SK-N-SH (cell line): ENCODE results near the gene AWAT1. TPM values are rescaled to one million over a fixed set of nuclear protein-coding genes. Genes with fewer than 3 reads are reported as not detected.

Experiments used
- CTCF ChIA-PET: fragments of 300-600, 350-600 bp; formaldehyde crosslinking; extraction: SDS; loops from one replicate; lab custom pipeline; 2021; lab: Yijun Ruan, JAX
- POLR2A ChIA-PET: fragments of 350-600 bp; sonication (Branson Sonifier 250); formaldehyde crosslinking; extraction: SDS; loops from one replicate; lab custom pipeline; 2020; ENCODE audit warnings: antibody characterized with exemption, inconsistent platforms; lab: Yijun Ruan, JAX
- DNase-seq: peaks from one replicate; pipeline ENCODE4 v3.0.0; 2012
- H2AFZ ChIP-seq: fragments of 200-600 bp; sonication (generic); 2 replicates; pipeline ENCODE4 v1.8.1; 2016; ENCODE audit warnings: antibody characterized with exemption, mild to moderate bottlenecking, low read depth
- H3F3A ChIP-seq: fragments of 200-600 bp; sonication (generic); replicated peaks from 2 replicates; pipeline ENCODE3; 2016; ENCODE audit warnings: antibody characterized with exemption, mild to moderate bottlenecking; ENCODE audit not compliant: insufficient read depth
- H3K27ac ChIP-seq, 2 experiments: fragments of 200-500 bp in 1 of 2; fragments of 200-600 bp in 1 of 2; sonication (Bioruptor generic) in 1 of 2; sonication (generic), shearing (Covaris generic) in 1 of 2; 2 replicates each; pipeline versions ENCODE4 v1.5.1 to v1.6.1; 2014 to 2016; ENCODE audit warnings: low read depth in 2 of 2, inconsistent platforms in 1 of 2, low read length in 1 of 2, mild to moderate bottlenecking in 1 of 2, mixed read lengths in 1 of 2
- H3K27me3 ChIP-seq: fragments of 200-600 bp; sonication (generic), shearing (Covaris generic); 2 replicates; pipeline ENCODE4 v1.6.1; 2016; ENCODE audit warnings: mixed run types; ENCODE audit not compliant: insufficient read depth
- H3K36me3 ChIP-seq, 2 experiments: fragments of 200-500 bp in 1 of 2; fragments of 200-600 bp in 1 of 2; sonication (Bioruptor generic) in 1 of 2; sonication (generic) in 1 of 2; replicated peaks in 1 of 2; 2 replicates each; pipeline versions ENCODE3 to v1.5.1; 2014 to 2016; ENCODE audit warnings: low read length in 1 of 2, mild to moderate bottlenecking in 1 of 2; ENCODE audit not compliant: insufficient read depth in 2 of 2, control insufficient read depth in 1 of 2
- H3K4me1 ChIP-seq, 2 experiments: fragments of 200-500 bp in 1 of 2; fragments of 200-600 bp in 1 of 2; sonication (Bioruptor generic) in 1 of 2; sonication (generic), shearing (Covaris generic) in 1 of 2; 2 replicates each; pipeline versions ENCODE4 v1.5.1 to v1.6.1; 2014 to 2016; ENCODE audit warnings: low read depth in 1 of 2, low read length in 1 of 2, mixed run types in 1 of 2; ENCODE audit not compliant: insufficient read depth in 2 of 2, control insufficient read depth in 1 of 2
- H3K4me2 ChIP-seq: fragments of 200-600 bp; sonication (generic), shearing (Covaris generic); 2 replicates; pipeline ENCODE4 v1.6.1; 2017; ENCODE audit warnings: mixed run types
- H3K4me3 ChIP-seq, 2 experiments: fragments of 200-500 bp in 1 of 2; fragments of 200-600 bp in 1 of 2; sonication (Bioruptor generic) in 1 of 2; sonication (generic), shearing (Covaris generic) in 1 of 2; 2 replicates each; pipeline versions ENCODE4 v1.5.1 to v1.8.1; 2014 to 2016; ENCODE audit warnings: low read depth in 2 of 2, inconsistent platforms in 1 of 2, low read length in 1 of 2, mild to moderate bottlenecking in 1 of 2, mixed read lengths in 1 of 2, moderate library complexity in 1 of 2
- H3K79me2 ChIP-seq: fragments of 200-600 bp; sonication (generic); 2 replicates; pipeline ENCODE4 v1.8.1; 2017; ENCODE audit warnings: mild to moderate bottlenecking; ENCODE audit not compliant: insufficient read depth
- H3K9ac ChIP-seq: fragments of 200-600 bp; sonication (generic); 2 replicates; pipeline ENCODE4 v1.6.1; 2017; ENCODE audit warnings: mixed run types
- H3K9me2 ChIP-seq: fragments of 200-600 bp; sonication (generic); 2 replicates; pipeline ENCODE4 v1.6.1; 2017; ENCODE audit warnings: mixed run types
- H3K9me3 ChIP-seq: fragments of 200-600 bp; sonication (generic); 2 replicates; pipeline ENCODE4 v1.6.1; 2017; ENCODE audit warnings: mixed run types, mild to moderate bottlenecking, moderate library complexity
- H4K20me1 ChIP-seq: fragments of 200-600 bp; sonication (generic); 2 replicates; pipeline ENCODE4 v1.6.1; 2017; ENCODE audit warnings: mild to moderate bottlenecking, mixed run types; ENCODE audit not compliant: insufficient read depth
- ELF1 ChIP-seq: IDR thresholded peaks from 2 replicates; pipeline ENCODE4 v1.4.0; 2012
- EP300 ChIP-seq, 2 experiments: IDR thresholded peaks; 2 replicates each; pipeline versions ENCODE4 v1.4.0 to v1.6.1; 2012; ENCODE audit warnings: borderline replicate concordance in 1 of 2, low read depth in 1 of 2, low read length in 1 of 2
- EZH2phosphoT487 ChIP-seq: fragments of 200-600 bp; sonication (generic); IDR thresholded peaks from 2 replicates; pipeline ENCODE4 v1.6.1; 2017; ENCODE audit warnings: low read depth, mixed run types, mild to moderate bottlenecking, antibody characterized with exemption, moderate library complexity, borderline replicate concordance
- FOSL2 ChIP-seq: IDR thresholded peaks from 2 replicates; pipeline ENCODE4 v1.4.0; 2012; ENCODE audit warnings: low read depth, mild to moderate bottlenecking, moderate library complexity, borderline replicate concordance
- FOXJ3 ChIP-seq: sonication (generic); formaldehyde crosslinking; IDR thresholded peaks from 2 replicates; pipeline ENCODE4 v1.5.1; 2020; ENCODE audit warnings: mild to moderate bottlenecking, missing genetic modification reagents
- JUND ChIP-seq: IDR thresholded peaks from 2 replicates; pipeline ENCODE4 v1.4.0; 2012
- MXI1 ChIP-seq: IDR thresholded peaks from 2 replicates; pipeline ENCODE4 v1.6.1; 2012; ENCODE audit warnings: mild to moderate bottlenecking, low read depth, low read length, improper control_type of control experiment
- NFIC ChIP-seq: IDR thresholded peaks from 2 replicates; pipeline ENCODE4 v1.4.0; 2012; ENCODE audit warnings: borderline replicate concordance
- RAD21 ChIP-seq: IDR thresholded peaks from 2 replicates; pipeline ENCODE4 v1.6.1; 2012; ENCODE audit warnings: mild to moderate bottlenecking, low read length
- RFX5 ChIP-seq: IDR thresholded peaks from 2 replicates; pipeline ENCODE4 v1.6.1; 2012; ENCODE audit warnings: mild to moderate bottlenecking, improper control_type of control experiment, low read length
- RXRA ChIP-seq: IDR thresholded peaks from 2 replicates; pipeline ENCODE4 v1.4.0; 2012; ENCODE audit warnings: low read depth, mild to moderate bottlenecking, borderline replicate concordance
- SMC3 ChIP-seq: IDR thresholded peaks from 2 replicates; pipeline ENCODE4 v1.6.1; 2012; ENCODE audit warnings: low read depth, low read length, improper control_type of control experiment
- TAF1 ChIP-seq: IDR thresholded peaks from 2 replicates; pipeline ENCODE4 v1.6.1; 2012; ENCODE audit warnings: low read depth, mild to moderate bottlenecking, low read length, moderate library complexity, borderline replicate concordance
- WGBS: methylation state at CpG from one replicate; pipeline ENCODE4 v1.1.6; 2017; ENCODE audit warnings: low lambda C conversion rate; 5-methylcytosine and 5-hydroxymethylcytosine counted together
- polyA plus RNA-seq, 3 experiments: library from polyadenylated mRNA; depleted of rRNA; stranded (reverse); fragments of >200 nt; gene quantifications; 2 replicates each; pipeline ENCODE4 v1.2.3, GENCODE V29; 2012
- TF ChIP-seq, protein P1 (sequence below): fragments of 200-600 bp; sonication (generic); IDR thresholded peaks from 2 replicates; pipeline ENCODE4 v1.6.1; 2017; ENCODE audit warnings: antibody characterized with exemption, mild to moderate bottlenecking, moderate library complexity
- TF ChIP-seq, protein P2 (sequence below): IDR thresholded peaks from 2 replicates; pipeline ENCODE4 v1.4.0; 2012; ENCODE audit warnings: low read depth, borderline replicate concordance

The AWAT1 gene
- polyA plus RNA-seq, 1 of the 3 experiments (the other 2 are of a cell fraction) = not detected

DNA sequence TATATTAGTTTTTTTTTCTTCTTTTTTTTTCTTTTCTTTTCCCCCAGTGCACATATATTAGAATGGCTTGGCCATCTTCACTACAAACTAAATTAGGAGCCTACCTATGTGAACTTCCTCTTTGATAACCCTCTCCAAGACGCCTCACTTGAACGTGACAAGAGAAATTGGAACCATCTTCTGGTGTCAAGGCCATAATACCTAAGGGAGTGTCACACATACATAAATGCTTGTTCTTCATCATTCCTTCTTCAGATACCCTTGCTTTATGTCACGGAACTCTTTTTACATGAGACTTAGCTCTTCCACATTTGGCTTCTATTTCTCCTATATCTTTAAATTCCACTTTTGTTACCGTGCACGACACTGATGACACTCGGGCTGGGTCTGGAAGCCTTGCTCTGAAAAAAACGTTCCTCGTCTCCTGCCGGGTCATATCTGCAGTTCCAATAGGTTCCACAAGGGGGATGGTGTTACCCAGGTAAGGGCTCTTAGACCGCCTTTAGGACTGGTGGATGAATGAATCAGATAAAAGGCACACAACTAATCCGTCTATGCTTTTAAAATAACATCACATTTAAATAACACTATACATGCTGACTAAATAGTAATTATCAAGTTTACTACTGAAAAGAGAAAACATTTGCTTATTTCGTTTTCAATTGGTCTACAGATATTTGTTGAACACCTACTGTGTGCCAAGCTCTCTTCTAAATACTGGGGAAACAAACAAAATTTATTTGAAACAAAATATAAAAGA, 37.3 kb upstream of the AWAT1 start:
- H4K20me1 ChIP-seq = no peaks in the 10 kb centered on the region
- no peak overlapping the region for H3K4me2 ChIP-seq
- H3K27ac ChIP-seq = no peak overlapping the region
- 3% methylated on average over 12 of the region's 12 CpGs for WGBS
- no peaks in the 10 kb centered on the region for H3K9me2 ChIP-seq
- peak overlapping the region; percentile 36; the same call in 1 of the 2 replicates for H2AFZ ChIP-seq
- POLR2A ChIA-PET = interaction anchor here (0.5 kb wide), 1 partner anchor 9 kb away, joined by 3 read pairs; no protein-coding TSS in a partner anchor
- no peak overlapping the region for H3K9ac ChIP-seq
- TF ChIP-seq RXRA (no peak), ELF1 (no peak), SMC3 (peak; percentile 46), MXI1 (no peak), RAD21 (peak; percentile 63), EZH2phosphoT487 (no peak), EP300 (IDR thresholded peaks at IDR 0.05; ENCODE audit: borderline replicate concordance in 1 of 2, low read depth in 1 of 2, low read length in 1 of 2) (no peak), RFX5 (no peak), FOSL2 (no peak; the same call in 1 of the 2 replicates), NFIC (no peak), FOXJ3 (CRISPR knock-in tag) (no peak), JUND (no peak)
- TF ChIP-seq, protein P1, sequence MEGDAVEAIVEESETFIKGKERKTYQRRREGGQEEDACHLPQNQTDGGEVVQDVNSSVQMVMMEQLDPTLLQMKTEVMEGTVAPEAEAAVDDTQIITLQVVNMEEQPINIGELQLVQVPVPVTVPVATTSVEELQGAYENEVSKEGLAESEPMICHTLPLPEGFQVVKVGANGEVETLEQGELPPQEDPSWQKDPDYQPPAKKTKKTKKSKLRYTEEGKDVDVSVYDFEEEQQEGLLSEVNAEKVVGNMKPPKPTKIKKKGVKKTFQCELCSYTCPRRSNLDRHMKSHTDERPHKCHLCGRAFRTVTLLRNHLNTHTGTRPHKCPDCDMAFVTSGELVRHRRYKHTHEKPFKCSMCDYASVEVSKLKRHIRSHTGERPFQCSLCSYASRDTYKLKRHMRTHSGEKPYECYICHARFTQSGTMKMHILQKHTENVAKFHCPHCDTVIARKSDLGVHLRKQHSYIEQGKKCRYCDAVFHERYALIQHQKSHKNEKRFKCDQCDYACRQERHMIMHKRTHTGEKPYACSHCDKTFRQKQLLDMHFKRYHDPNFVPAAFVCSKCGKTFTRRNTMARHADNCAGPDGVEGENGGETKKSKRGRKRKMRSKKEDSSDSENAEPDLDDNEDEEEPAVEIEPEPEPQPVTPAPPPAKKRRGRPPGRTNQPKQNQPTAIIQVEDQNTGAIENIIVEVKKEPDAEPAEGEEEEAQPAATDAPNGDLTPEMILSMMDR = peak; percentile 70
- TF ChIP-seq, protein P2, sequence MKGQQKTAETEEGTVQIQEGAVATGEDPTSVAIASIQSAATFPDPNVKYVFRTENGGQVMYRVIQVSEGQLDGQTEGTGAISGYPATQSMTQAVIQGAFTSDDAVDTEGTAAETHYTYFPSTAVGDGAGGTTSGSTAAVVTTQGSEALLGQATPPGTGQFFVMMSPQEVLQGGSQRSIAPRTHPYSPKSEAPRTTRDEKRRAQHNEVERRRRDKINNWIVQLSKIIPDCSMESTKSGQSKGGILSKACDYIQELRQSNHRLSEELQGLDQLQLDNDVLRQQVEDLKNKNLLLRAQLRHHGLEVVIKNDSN = no peak
- no peaks in the 10 kb centered on the region for H3K9me3 ChIP-seq
- no peak overlapping the region for H3K4me3 ChIP-seq
- CTCF ChIA-PET = interaction anchor here (0.7 to 1.4 kb wide), 6 partner anchors 14 to 468 kb away, joined by 3 to 4 read pairs (median 3); no protein-coding TSS in a partner anchor
- H3K36me3 ChIP-seq = no peaks in the 10 kb centered on the region
- peak; percentile 42 for DNase-seq
- H3K4me1 ChIP-seq = no peaks in the 10 kb centered on the region
- no peaks in the 10 kb centered on the region for H3K79me2 ChIP-seq
- H3K27me3 ChIP-seq = peaks cover 18% of the 10 kb centered on the region
- H3F3A ChIP-seq = no peaks in the 10 kb centered on the region

DNA sequence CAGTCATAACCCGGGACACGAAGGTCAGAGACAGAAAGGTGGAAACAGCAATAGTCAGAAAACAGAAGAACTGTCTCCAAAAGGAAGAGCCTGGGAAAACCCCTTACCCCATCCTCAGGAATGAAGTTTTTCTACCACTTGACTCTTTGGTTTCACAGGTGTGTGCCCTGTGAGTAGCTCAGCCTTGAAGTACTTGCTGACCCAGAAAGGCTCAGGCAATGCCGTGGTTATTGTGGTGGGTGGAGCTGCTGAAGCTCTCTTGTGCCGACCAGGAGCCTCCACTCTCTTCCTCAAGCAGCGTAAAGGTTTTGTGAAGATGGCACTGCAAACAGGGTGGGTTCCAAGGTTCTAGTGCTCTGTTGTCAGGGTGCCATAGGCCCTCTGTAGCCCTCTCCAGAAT, 32.7 kb upstream of the AWAT1 start:
- Histone ChIP-seq H3K79me2 (no peaks in the 10 kb centered on the region), H3K4me1 (no peaks in the 10 kb centered on the region), H3K9ac (no peak overlapping the region), H3K27ac (no peak overlapping the region), H3K4me3 (no peak overlapping the region), H3K9me3 (no peaks in the 10 kb centered on the region), H4K20me1 (no peaks in the 10 kb centered on the region), H3K27me3 (peaks cover 23% of the 10 kb centered on the region), H3K4me2 (no peak overlapping the region), H3K36me3 (no peaks in the 10 kb centered on the region), H3F3A (no peaks in the 10 kb centered on the region), H2AFZ (no peak overlapping the region)
- DNase-seq = no peak
- POLR2A ChIA-PET = no interaction called here
- CTCF ChIA-PET = no interaction called here
- 4% methylated on average over 4 of the region's 5 CpGs for WGBS
- TF ChIP-seq JUND (no peak), TAF1 (no peak), FOXJ3 (CRISPR knock-in tag) (no peak)
- TF ChIP-seq, all 33 proteins: peak for 0
- no peaks in the 10 kb centered on the region for H3K9me2 ChIP-seq
